Measurements from ENCODE around the gene LHX6. TPM values are rescaled to one million over a fixed set of nuclear protein-coding genes. Genes with fewer than 3 reads are reported as not detected.

Gene LHX6
- total RNA-seq, 1 experiment from 2014 or later, result 4.1 TPM

DNA sequence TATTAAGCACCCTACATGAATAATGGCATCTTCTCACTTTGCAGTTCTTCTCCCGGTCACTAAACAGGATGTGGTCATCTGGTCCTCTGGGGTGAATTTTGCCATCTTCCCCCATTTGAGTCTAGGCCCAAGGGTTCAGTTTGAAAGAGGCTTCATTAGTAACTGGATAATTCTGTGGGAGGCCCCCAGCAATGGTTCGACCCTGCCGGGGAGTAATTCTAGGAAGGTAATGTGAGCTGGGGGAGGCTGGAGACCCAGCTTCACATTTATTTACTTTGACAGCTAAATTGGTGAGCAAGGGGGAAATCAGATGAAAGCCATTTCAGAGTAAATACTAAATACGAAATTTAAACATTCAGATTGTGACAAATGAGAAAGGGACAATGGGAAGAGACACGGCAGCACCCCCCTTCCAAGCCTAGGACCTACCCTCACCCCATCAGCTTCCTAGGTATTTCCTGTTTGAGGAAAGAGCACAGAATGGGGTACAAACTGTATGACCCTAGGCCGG, 4.1 kb upstream of the LHX6 start:
- no peaks in the 10 kb centered on the region for H3K9me3 ChIP-seq (ENCODE audit: control insufficient read depth in 1 of 2, insufficient read depth in 1 of 2, low read depth in 1 of 2, low read length in 2 of 2)
- TF ChIP-seq EGR1 (IDR thresholded peaks at IDR 0.05; ENCODE audit: low read depth), result no peak
- no peak for TF ChIP-seq POLR2AphosphoS5 (IDR thresholded peaks at IDR 0.05; ENCODE audit: low read depth, low read length)
- TF ChIP-seq, protein P1, sequence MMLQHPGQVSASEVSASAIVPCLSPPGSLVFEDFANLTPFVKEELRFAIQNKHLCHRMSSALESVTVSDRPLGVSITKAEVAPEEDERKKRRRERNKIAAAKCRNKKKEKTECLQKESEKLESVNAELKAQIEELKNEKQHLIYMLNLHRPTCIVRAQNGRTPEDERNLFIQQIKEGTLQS (IDR thresholded peaks at IDR 0.05), result no peak
- TF ChIP-seq, protein P2, sequence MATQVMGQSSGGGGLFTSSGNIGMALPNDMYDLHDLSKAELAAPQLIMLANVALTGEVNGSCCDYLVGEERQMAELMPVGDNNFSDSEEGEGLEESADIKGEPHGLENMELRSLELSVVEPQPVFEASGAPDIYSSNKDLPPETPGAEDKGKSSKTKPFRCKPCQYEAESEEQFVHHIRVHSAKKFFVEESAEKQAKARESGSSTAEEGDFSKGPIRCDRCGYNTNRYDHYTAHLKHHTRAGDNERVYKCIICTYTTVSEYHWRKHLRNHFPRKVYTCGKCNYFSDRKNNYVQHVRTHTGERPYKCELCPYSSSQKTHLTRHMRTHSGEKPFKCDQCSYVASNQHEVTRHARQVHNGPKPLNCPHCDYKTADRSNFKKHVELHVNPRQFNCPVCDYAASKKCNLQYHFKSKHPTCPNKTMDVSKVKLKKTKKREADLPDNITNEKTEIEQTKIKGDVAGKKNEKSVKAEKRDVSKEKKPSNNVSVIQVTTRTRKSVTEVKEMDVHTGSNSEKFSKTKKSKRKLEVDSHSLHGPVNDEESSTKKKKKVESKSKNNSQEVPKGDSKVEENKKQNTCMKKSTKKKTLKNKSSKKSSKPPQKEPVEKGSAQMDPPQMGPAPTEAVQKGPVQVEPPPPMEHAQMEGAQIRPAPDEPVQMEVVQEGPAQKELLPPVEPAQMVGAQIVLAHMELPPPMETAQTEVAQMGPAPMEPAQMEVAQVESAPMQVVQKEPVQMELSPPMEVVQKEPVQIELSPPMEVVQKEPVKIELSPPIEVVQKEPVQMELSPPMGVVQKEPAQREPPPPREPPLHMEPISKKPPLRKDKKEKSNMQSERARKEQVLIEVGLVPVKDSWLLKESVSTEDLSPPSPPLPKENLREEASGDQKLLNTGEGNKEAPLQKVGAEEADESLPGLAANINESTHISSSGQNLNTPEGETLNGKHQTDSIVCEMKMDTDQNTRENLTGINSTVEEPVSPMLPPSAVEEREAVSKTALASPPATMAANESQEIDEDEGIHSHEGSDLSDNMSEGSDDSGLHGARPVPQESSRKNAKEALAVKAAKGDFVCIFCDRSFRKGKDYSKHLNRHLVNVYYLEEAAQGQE (IDR thresholded peaks at IDR 0.05; ENCODE audit: low read depth), result no peak
- TF ChIP-seq EZH2 (IDR thresholded peaks at IDR 0.05), result no peak
- TF ChIP-seq YY1 (IDR thresholded peaks at IDR 0.05; ENCODE audit: extremely low read depth, insufficient replicate concordance, low read depth, low read length), result no peak
- TF ChIP-seq CBX3 (IDR thresholded peaks at IDR 0.05; ENCODE audit: low read depth), result no peak
- no peak for TF ChIP-seq EZH2phosphoT487 (IDR thresholded peaks at IDR 0.05; ENCODE audit: borderline replicate concordance)
- TF ChIP-seq SRF (IDR thresholded peaks at IDR 0.05; ENCODE audit: low read depth), result no peak
- TF ChIP-seq POLR2A (IDR thresholded peaks at IDR 0.05; ENCODE audit: borderline replicate concordance, extremely low read depth, insufficient read depth, insufficient read length), result no peak
- no peak for TF ChIP-seq ZNF274 (IDR thresholded peaks at IDR 0.05; ENCODE audit: low read depth, low read length)
- TF ChIP-seq SP1 (IDR thresholded peaks at IDR 0.05; ENCODE audit: low read depth), result no peak
- TF ChIP-seq, protein P3, sequence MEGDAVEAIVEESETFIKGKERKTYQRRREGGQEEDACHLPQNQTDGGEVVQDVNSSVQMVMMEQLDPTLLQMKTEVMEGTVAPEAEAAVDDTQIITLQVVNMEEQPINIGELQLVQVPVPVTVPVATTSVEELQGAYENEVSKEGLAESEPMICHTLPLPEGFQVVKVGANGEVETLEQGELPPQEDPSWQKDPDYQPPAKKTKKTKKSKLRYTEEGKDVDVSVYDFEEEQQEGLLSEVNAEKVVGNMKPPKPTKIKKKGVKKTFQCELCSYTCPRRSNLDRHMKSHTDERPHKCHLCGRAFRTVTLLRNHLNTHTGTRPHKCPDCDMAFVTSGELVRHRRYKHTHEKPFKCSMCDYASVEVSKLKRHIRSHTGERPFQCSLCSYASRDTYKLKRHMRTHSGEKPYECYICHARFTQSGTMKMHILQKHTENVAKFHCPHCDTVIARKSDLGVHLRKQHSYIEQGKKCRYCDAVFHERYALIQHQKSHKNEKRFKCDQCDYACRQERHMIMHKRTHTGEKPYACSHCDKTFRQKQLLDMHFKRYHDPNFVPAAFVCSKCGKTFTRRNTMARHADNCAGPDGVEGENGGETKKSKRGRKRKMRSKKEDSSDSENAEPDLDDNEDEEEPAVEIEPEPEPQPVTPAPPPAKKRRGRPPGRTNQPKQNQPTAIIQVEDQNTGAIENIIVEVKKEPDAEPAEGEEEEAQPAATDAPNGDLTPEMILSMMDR (IDR thresholded peaks at IDR 0.05 in 2 of 3, conservative IDR thresholded peaks at IDR 0.05 in 1 of 3; ENCODE audit: borderline replicate concordance in 1 of 3, insufficient read depth in 1 of 3, low read depth in 2 of 3, low read length in 2 of 3), result no peak
- TF ChIP-seq TCF7L2 (IDR thresholded peaks at IDR 0.05; ENCODE audit: borderline replicate concordance, extremely low read depth, insufficient read depth, insufficient read length), result no peak
- TF ChIP-seq, protein P4, sequence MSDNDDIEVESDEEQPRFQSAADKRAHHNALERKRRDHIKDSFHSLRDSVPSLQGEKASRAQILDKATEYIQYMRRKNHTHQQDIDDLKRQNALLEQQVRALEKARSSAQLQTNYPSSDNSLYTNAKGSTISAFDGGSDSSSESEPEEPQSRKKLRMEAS (IDR thresholded peaks at IDR 0.05), result no peak
- no peaks in the 10 kb centered on the region for H3K79me2 ChIP-seq (ENCODE audit: insufficient read depth, low read length)
- no peaks in the 10 kb centered on the region for H4K20me1 ChIP-seq (ENCODE audit: insufficient read depth)
- H3K27ac ChIP-seq (ENCODE audit: low read depth, low read length), result no peak overlapping the region
- H3K9ac ChIP-seq (ENCODE audit: low read length), result no peak overlapping the region
- intact Hi-C loops (cut with micrococcal nuclease), result no loop called here
- no peaks in the 10 kb centered on the region for H3K9me2 ChIP-seq (ENCODE audit: insufficient read depth)
- no TSS peak for BruUV-seq (replicated peaks)
- no peak overlapping the region for H3K4me3 ChIP-seq (replicated peaks in 1 of 2; ENCODE audit: low read depth in 1 of 2, low read length in 2 of 2)
- H3K27me3 ChIP-seq (ENCODE audit: insufficient read depth, low read length), result peaks cover 13% of the 10 kb centered on the region; the same call in 1 of the 2 replicates
- ChIA-PET CTCF (interaction anchor here (0.7 kb wide), 1 partner anchor 133 kb away, joined by 4 read pairs; no protein-coding TSS in a partner anchor), POLR2A (no interaction called here), RAD21 (ENCODE audit: low non-redundant PET in 1 of 2, low total read pairs in 2 of 2, uncharacterized antibody in 2 of 2, unreplicated experiment in 2 of 2) (no interaction called here)
- H3K4me1 ChIP-seq (ENCODE audit: control insufficient read depth in 1 of 2, insufficient read depth in 2 of 2, low read length in 2 of 2), result peaks cover 0 to 6% of the 10 kb centered on the region in 2 experiments; a peak in 1 of 4 replicates
- H2AFZ ChIP-seq (ENCODE audit: low read depth, low read length, poor library complexity, severe bottlenecking), result no peak overlapping the region
- H3K36me3 ChIP-seq (ENCODE audit: control insufficient read depth in 1 of 2, insufficient read depth in 2 of 2, low read length in 2 of 2), result no peaks in the 10 kb centered on the region
- DNase-seq (ENCODE audit: low read depth, low spot score) (no peak), ATAC-seq (no peak)
- H3K4me2 ChIP-seq (ENCODE audit: low read length), result no peak overlapping the region
